Activated CD8-positive, alpha-beta T cell treated with anti-CD3 and anti-CD28 coated beads for 36 hours (primary cell): ENCODE results near the gene MIEN1. TPM values are rescaled to one million over a fixed set of nuclear protein-coding genes. Genes with fewer than 3 reads are reported as not detected.
"Not testable (repeated sequence)": the region's sequence is repeated elsewhere in the genome, so short reads cannot be mapped to it uniquely, and the experiment has no call there.

Source experiments
- ATAC-seq: fragments of 200-7000 bp; cut with Tn5 transposase; one replicate; pipeline ENCODE4 v1.10.0; 2021; ENCODE audit warnings: mild to moderate bottlenecking, moderate library complexity
- CTCF ChIA-PET: fragments of 350-600 bp; sonication (Branson Sonifier 250); formaldehyde crosslinking; loops from one replicate; lab custom pipeline; 2021; ENCODE audit warnings: antibody characterized with exemption; lab: Charles Lee
- POLR2A ChIA-PET: fragments of 350-600 bp; sonication (Branson Sonifier 250); formaldehyde crosslinking; loops from one replicate; lab custom pipeline; 2021; ENCODE audit warnings: antibody characterized with exemption; lab: Charles Lee
- DNase-seq: peaks from one replicate; pipeline ENCODE4 v3.0.0-alpha.2; 2020
- H3K27ac Mint-ChIP-seq: one replicate; pipeline ENCODE4 v1.8.0; 2021; ENCODE audit warnings: mild to moderate bottlenecking, mixed read lengths
- H3K27me3 Mint-ChIP-seq: one replicate; pipeline ENCODE4 v1.8.0; 2021; ENCODE audit warnings: mixed read lengths
- H3K36me3 Mint-ChIP-seq: one replicate; pipeline ENCODE4 v1.8.0; 2021; ENCODE audit warnings: low read depth, mixed read lengths
- H3K4me1 Mint-ChIP-seq: one replicate; pipeline ENCODE4 v1.8.0; 2021; ENCODE audit warnings: low read depth, mixed read lengths
- H3K4me3 Mint-ChIP-seq: one replicate; pipeline ENCODE4 v1.8.0; 2021; ENCODE audit warnings: mild to moderate bottlenecking, moderate library complexity, mixed read lengths
- H3K9me3 Mint-ChIP-seq: one replicate; pipeline ENCODE4 v1.8.0; 2021; ENCODE audit warnings: mixed read lengths
- intact Hi-C: fragments of 100-400 bp; cut with micrococcal nuclease; formaldehyde crosslinking; loops from one replicate; pipeline ENCODE4 v1.10.0; 2022
- total RNA-seq, 2 experiments: library from RNA; stranded (reverse); gene quantifications; one replicate each; pipeline ENCODE4 v1.2.3, GENCODE V29; 2021
- TF ChIP-seq, protein P1 (sequence below): fragments of 200-600 bp; IDR thresholded peaks from one replicate; pipeline ENCODE4 v1.8.0; 2022; ENCODE audit warnings: antibody characterized with exemption, mild to moderate bottlenecking

MIEN1 gene
- total RNA-seq, 2 experiments from 2014 or later = 32.5 to 34.0 TPM

GRCh38 chr17:39699818-39700147 lies 30.5 kb downstream of the MIEN1 start, which contains the start of gene ERBB2:
ERBB2 (plus strand) TSS chr17:39700064; CDS start chr17:39700239, 175 bp downstream.
- H3K27me3 Mint-ChIP-seq = peaks cover 29% of the 10 kb centered on the region
- DNase-seq (no peak), ATAC-seq (no peak)
- POLR2A ChIA-PET = interaction anchor here (0.6 to 1.2 kb wide), 3 partner anchors 12 to 77 kb away, joined by 3 to 6 read pairs (median 3); partner anchors contain the start of genes MIEN1 and PGAP3
- H3K4me3 Mint-ChIP-seq = no peak within 1 kb of the TSS
- peaks cover 2% of the 10 kb centered on the region for H3K36me3 Mint-ChIP-seq
- intact Hi-C loops = no loop called here
- H3K9me3 Mint-ChIP-seq = no peaks in the 10 kb centered on the region
- CTCF ChIA-PET = interaction anchor here (1.2 to 1.8 kb wide), 2 partner anchors 78 to 281 kb away, joined by 3 to 7 read pairs; partner anchors contain the start of gene PSMD3
- H3K4me1 Mint-ChIP-seq = peaks cover 8% of the 10 kb centered on the region
- TF ChIP-seq, protein P1, sequence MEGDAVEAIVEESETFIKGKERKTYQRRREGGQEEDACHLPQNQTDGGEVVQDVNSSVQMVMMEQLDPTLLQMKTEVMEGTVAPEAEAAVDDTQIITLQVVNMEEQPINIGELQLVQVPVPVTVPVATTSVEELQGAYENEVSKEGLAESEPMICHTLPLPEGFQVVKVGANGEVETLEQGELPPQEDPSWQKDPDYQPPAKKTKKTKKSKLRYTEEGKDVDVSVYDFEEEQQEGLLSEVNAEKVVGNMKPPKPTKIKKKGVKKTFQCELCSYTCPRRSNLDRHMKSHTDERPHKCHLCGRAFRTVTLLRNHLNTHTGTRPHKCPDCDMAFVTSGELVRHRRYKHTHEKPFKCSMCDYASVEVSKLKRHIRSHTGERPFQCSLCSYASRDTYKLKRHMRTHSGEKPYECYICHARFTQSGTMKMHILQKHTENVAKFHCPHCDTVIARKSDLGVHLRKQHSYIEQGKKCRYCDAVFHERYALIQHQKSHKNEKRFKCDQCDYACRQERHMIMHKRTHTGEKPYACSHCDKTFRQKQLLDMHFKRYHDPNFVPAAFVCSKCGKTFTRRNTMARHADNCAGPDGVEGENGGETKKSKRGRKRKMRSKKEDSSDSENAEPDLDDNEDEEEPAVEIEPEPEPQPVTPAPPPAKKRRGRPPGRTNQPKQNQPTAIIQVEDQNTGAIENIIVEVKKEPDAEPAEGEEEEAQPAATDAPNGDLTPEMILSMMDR = no peak
- no peak within 1 kb of the TSS for H3K27ac Mint-ChIP-seq

DNA sequence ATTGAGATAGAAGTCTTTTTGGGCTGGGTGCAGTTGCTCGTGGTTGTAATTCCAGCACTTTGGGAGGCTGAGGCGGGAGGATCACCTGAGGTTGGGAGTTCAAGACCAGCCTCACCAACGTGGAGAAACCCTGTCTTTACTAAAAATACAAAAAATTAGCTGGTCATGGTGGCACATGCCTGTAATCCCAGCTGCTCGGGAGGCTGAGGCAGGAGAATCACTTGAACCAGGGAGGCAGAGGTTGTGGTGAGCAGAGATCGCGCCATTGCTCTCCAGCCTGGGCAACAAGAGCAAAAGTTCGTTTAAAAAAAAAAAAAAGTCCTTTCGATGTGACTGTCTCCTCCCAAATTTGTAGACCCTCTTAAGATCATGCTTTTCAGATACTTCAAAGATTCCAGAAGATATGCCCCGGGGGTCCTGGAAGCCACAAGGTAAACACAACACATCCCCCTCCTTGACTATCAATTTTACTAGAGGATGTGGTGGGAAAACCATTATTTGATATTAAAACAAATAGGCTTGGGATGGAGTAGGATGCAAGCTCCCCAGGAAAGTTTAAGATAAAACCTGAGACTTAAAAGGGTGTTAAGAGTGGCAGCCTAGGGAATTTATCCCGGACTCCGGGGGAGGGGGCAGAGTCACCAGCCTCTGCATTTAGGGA lies 31.0 kb downstream of the MIEN1 start:
- H3K27ac Mint-ChIP-seq, H3K4me1 Mint-ChIP-seq, ATAC-seq, H3K36me3 Mint-ChIP-seq, DNase-seq, H3K4me3 Mint-ChIP-seq, intact Hi-C loops, H3K9me3 Mint-ChIP-seq: not testable (repeated sequence)
- ChIA-PET CTCF (interaction anchor here (1.8 kb wide), 1 partner anchor 77 kb away, joined by 7 read pairs; no protein-coding TSS in a partner anchor), POLR2A (interaction anchor here (1.2 kb wide), 1 partner anchor 30 kb away, joined by 6 read pairs; the partner anchor contains the start of gene MIEN1)
- H3K27me3 Mint-ChIP-seq = peaks cover 29% of the 10 kb centered on the region

DNA sequence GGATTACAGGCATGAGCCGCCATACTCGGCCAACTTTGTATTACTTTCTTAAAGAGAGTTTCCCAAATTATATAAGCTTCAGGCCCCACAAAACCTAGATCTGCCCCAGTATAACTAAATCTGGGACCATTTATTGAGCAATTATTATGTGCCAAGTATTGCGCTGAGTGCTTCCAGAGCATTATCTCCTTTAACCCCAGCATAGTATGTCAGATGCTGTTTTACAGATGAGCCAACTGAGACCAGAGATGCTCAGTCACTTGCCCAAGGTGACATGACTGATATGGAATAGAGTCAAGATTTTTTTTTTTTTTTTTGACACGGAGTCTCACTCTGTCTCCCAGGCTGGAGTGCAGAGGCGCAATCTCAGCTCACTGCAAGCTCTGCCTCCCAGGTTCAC lies 32.4 kb downstream of the MIEN1 start:
- H3K9me3 Mint-ChIP-seq = no peaks in the 10 kb centered on the region
- peaks cover 2% of the 10 kb centered on the region for H3K36me3 Mint-ChIP-seq
- intact Hi-C loops = no loop called here
- H3K4me3 Mint-ChIP-seq = no peak overlapping the region
- ChIA-PET CTCF (interaction anchor here (3.2 kb wide), 1 partner anchor 44 kb away, joined by 13 read pairs; no protein-coding TSS in a partner anchor), POLR2A (no interaction called here)
- TF ChIP-seq, protein P1 = no peak
- no peak overlapping the region for H3K27ac Mint-ChIP-seq
- H3K4me1 Mint-ChIP-seq = peaks cover 6% of the 10 kb centered on the region
- H3K27me3 Mint-ChIP-seq = peaks cover 29% of the 10 kb centered on the region
- ATAC-seq (no peak), DNase-seq (no peak)

DNA sequence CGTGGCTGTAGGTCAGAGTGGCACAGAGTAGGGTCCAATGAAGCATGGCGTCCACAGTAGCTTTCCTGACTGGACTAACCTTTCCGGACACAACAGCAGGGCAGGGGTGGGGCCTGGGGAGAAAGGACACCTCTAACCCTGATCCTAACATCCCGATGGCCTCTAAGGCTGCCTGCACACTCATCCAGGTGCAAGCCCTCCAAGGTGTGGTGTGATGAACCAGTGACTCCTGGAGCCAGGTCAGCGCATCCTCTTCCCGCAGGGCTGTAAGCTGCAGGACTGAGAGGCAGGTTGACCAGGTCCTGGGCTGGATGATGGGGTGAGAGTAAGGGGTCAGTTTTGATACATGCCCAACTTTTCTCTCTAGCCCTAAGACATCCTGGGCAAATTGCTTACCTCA lies 33.6 kb downstream of the MIEN1 start:
- Mint-ChIP-seq H3K4me3 (no peak overlapping the region), H3K9me3 (no peaks in the 10 kb centered on the region), H3K4me1 (peaks cover 6% of the 10 kb centered on the region), H3K27me3 (peaks cover 26% of the 10 kb centered on the region), H3K36me3 (peaks cover 2% of the 10 kb centered on the region), H3K27ac (no peak overlapping the region)
- DNase-seq (no peak), ATAC-seq (no peak)
- CTCF ChIA-PET = interaction anchor here (0.6 to 3.2 kb wide), 3 partner anchors 14 to 73 kb away, joined by 3 to 13 read pairs (median 3); no protein-coding TSS in a partner anchor
- POLR2A ChIA-PET = no interaction called here
- TF ChIP-seq, protein P1 = no peak
- intact Hi-C loops = no loop called here

GRCh38 chr17:39695089-39695474 lies 35.2 kb downstream of the MIEN1 start:
- Mint-ChIP-seq H3K27ac (no peak overlapping the region), H3K4me3 (no peak overlapping the region), H3K27me3 (peaks cover 14% of the 10 kb centered on the region), H3K36me3 (peaks cover 2% of the 10 kb centered on the region), H3K9me3 (no peaks in the 10 kb centered on the region), H3K4me1 (peaks cover 4% of the 10 kb centered on the region)
- no peak for DNase-seq
- CTCF ChIA-PET = interaction anchor here (0.6 to 3.2 kb wide), 2 partner anchors 26 to 41 kb away, joined by 4 to 13 read pairs; no protein-coding TSS in a partner anchor
- POLR2A ChIA-PET = interaction anchor here (1.6 kb wide), 1 partner anchor 18 kb away, joined by 4 read pairs; no protein-coding TSS in a partner anchor
- no peak for ATAC-seq
- intact Hi-C loops = no loop called here
- TF ChIP-seq, protein P1 = no peak
